CD14-positive monocyte (primary cell): ENCODE measurements around the gene OR2F1. TPM values are rescaled to one million over a fixed set of nuclear protein-coding genes. Genes with fewer than 3 reads are reported as not detected.

Experiments
- DNase-seq, 3 donors: peaks; one replicate each; pipeline ENCODE4 v3.0.0-alpha.2; 2011 to 2022
- H2AFZ ChIP-seq: 2 replicates; pipeline ENCODE4 v1.6.0; 2012; ENCODE audit warnings: mild to moderate bottlenecking, low read depth, low read length, inconsistent platforms; ENCODE audit not compliant: insufficient read depth, poor library complexity, severe bottlenecking
- H3K27ac ChIP-seq, 2 donors: 1 replicate in 1 of 2; 2 replicates in 1 of 2; pipeline ENCODE4 v1.5.1; 2012 to 2013; ENCODE audit warnings: low read length in 2 of 2, control low read depth in 1 of 2, inconsistent platforms in 1 of 2, low read depth in 1 of 2, mild to moderate bottlenecking in 1 of 2
- H3K27me3 ChIP-seq, 2 donors: one replicate each; pipeline versions ENCODE4 v1.6.0 to v1.6.1; 2011 to 2013; ENCODE audit warnings: low read length in 2 of 2; ENCODE audit not compliant: control insufficient read depth in 2 of 2, insufficient read depth in 2 of 2
- H3K36me3 ChIP-seq, 2 donors: replicated peaks in 1 of 2; 1 replicate in 1 of 2; 2 replicates in 1 of 2; pipeline versions ENCODE4 v1.5.1 to v1.6.1; 2012 to 2013; ENCODE audit warnings: low read length in 2 of 2, control low read depth in 1 of 2, inconsistent platforms in 1 of 2, mild to moderate bottlenecking in 1 of 2; ENCODE audit not compliant: insufficient read depth in 2 of 2, control insufficient read depth in 1 of 2
- H3K4me1 ChIP-seq, 2 donors: 1 replicate in 1 of 2; 2 replicates in 1 of 2; pipeline versions ENCODE4 v1.5.1 to v1.6.1; 2012 to 2013; ENCODE audit warnings: low read length in 2 of 2, control low read depth in 1 of 2, inconsistent platforms in 1 of 2, mild to moderate bottlenecking in 1 of 2, moderate library complexity in 1 of 2; ENCODE audit not compliant: insufficient read depth in 2 of 2, control insufficient read depth in 1 of 2
- H3K4me2 ChIP-seq: replicated peaks from 2 replicates; pipeline ENCODE3; 2012; ENCODE audit warnings: low read length, moderate library complexity, mild to moderate bottlenecking; ENCODE audit not compliant: poor library complexity, severe bottlenecking; ENCODE audit errors: extremely low read depth
- H3K4me3 ChIP-seq, 3 experiments: fragments of 200-600 bp in 1 of 3; sonication (generic) in 1 of 3; replicated peaks in 1 of 3; 1 replicate in 2 of 3; 2 replicates in 1 of 3; pipeline ENCODE4 v1.5.1; 2011 to 2013; ENCODE audit warnings: low read length in 3 of 3, mild to moderate bottlenecking in 3 of 3, control low read depth in 2 of 3, low read depth in 2 of 3, inconsistent platforms in 1 of 3, moderate library complexity in 1 of 3
- H3K79me2 ChIP-seq: 2 replicates; pipeline ENCODE4 v1.6.0; 2012; ENCODE audit warnings: mild to moderate bottlenecking, control low read depth, inconsistent platforms, low read length, moderate library complexity; ENCODE audit not compliant: insufficient read depth
- H3K9ac ChIP-seq: 2 replicates; pipeline ENCODE4 v1.6.0; 2017; ENCODE audit warnings: low read length, mild to moderate bottlenecking; ENCODE audit not compliant: insufficient read depth, poor library complexity, severe bottlenecking
- H3K9me3 ChIP-seq, 2 donors: replicated peaks in 1 of 2; 1 replicate in 1 of 2; 2 replicates in 1 of 2; pipeline versions ENCODE4 v1.5.1 to v1.6.1; 2012 to 2013; ENCODE audit warnings: low read length in 2 of 2, control low read depth in 1 of 2; ENCODE audit not compliant: control insufficient read depth in 1 of 2, insufficient read depth in 1 of 2
- H4K20me1 ChIP-seq: 2 replicates; pipeline ENCODE4 v1.6.0; 2012; ENCODE audit warnings: mild to moderate bottlenecking, low read length, control low read depth, moderate library complexity; ENCODE audit not compliant: insufficient read depth
- H3K27ac Mint-ChIP-seq, 7 donors: one replicate each; pipeline ENCODE4 v1.8.0; 2020; ENCODE audit warnings: mild to moderate bottlenecking in 7 of 7, mixed read lengths in 7 of 7, moderate library complexity in 6 of 7, inconsistent platforms in 2 of 7
- H3K27me3 Mint-ChIP-seq, 3 donors: one replicate each; pipeline ENCODE4 v1.8.0; 2021 to 2022; ENCODE audit warnings: low read depth in 3 of 3, mild to moderate bottlenecking in 3 of 3, mixed read lengths in 3 of 3, moderate library complexity in 3 of 3, inconsistent platforms in 1 of 3
- H3K36me3 Mint-ChIP-seq, 2 donors: one replicate each; pipeline ENCODE4 v1.8.0; 2020; ENCODE audit warnings: mixed read lengths in 2 of 2, inconsistent platforms in 1 of 2, mild to moderate bottlenecking in 1 of 2
- H3K4me1 Mint-ChIP-seq: one replicate; pipeline ENCODE4 v1.8.0; 2020; ENCODE audit warnings: mild to moderate bottlenecking, mixed read lengths
- H3K4me3 Mint-ChIP-seq, 2 donors: one replicate each; pipeline ENCODE4 v1.8.0; 2020; ENCODE audit warnings: mild to moderate bottlenecking in 2 of 2, mixed read lengths in 2 of 2, moderate library complexity in 1 of 2
- H3K9me3 Mint-ChIP-seq, 7 donors: one replicate each; pipeline ENCODE4 v1.8.0; 2020 to 2022; ENCODE audit warnings: mixed read lengths in 7 of 7, mild to moderate bottlenecking in 6 of 7, moderate library complexity in 6 of 7, inconsistent platforms in 2 of 7
- CTCF ChIP-seq: fragments of 200-600 bp; IDR thresholded peaks from one replicate; pipeline ENCODE4 v1.8.0; 2022; ENCODE audit warnings: antibody characterized with exemption, mild to moderate bottlenecking
- WGBS: methylation state at CpG from one replicate; pipeline ENCODE4 v1.1.5; 2013; ENCODE audit warnings: missing lambda C conversion rate; ENCODE audit not compliant: insufficient coverage; 5-methylcytosine and 5-hydroxymethylcytosine counted together
- intact Hi-C, 2 donors: fragments of 100-400 bp; cut with micrococcal nuclease; formaldehyde crosslinking; loops; one replicate each; pipeline versions ENCODE4 v1.15.0 to v1.15.1; 2023
- polyA plus RNA-seq, 3 donors: library from polyadenylated mRNA; depleted of rRNA in 1 of 3; unstranded in 2 of 3; stranded (reverse) in 1 of 3; fragments of 300-500 nt in 2 of 3; fragments of >200 nt in 1 of 3; fragmentation: Illumina TruSeq in 2 of 3; gene quantifications; 1 replicate in 2 of 3; 2 replicates in 1 of 3; pipeline ENCODE4 v1.2.3, GENCODE V29; 2012 to 2021

The OR2F1 gene
- polyA plus RNA-seq, 3 donors: not detected

GRCh38 chr7:143929224-143929920, 25.3 kb upstream of the OR2F1 start:
- DNase-seq: no peak
- Histone ChIP-seq H3K4me2 (no peak overlapping the region), H3K79me2 (no peaks in the 10 kb centered on the region), H3K36me3 (no peaks in the 10 kb centered on the region), H3K9ac (no peak overlapping the region), H3K4me3 (no peak overlapping the region), H3K27me3 (no peaks in the 10 kb centered on the region), H3K4me1 (no peaks in the 10 kb centered on the region), H4K20me1 (no peaks in the 10 kb centered on the region), H2AFZ (no peak overlapping the region), H3K9me3 (peaks cover 0 to 3% of the 10 kb centered on the region in 2 donors), H3K27ac (no peak overlapping the region)
- Mint-ChIP-seq H3K27me3 (peaks cover 0 to 3% (median 0%) of the 10 kb centered on the region in 3 donors), H3K4me1 (no peaks in the 10 kb centered on the region), H3K9me3 (peaks cover 2 to 7% (median 3%) of the 10 kb centered on the region in 7 donors), H3K36me3 (no peaks in the 10 kb centered on the region), H3K4me3 (no peak overlapping the region), H3K27ac (no peak overlapping the region)
- WGBS: no CpG with 5 or more reads among the region's 1 CpG
- no peak for TF ChIP-seq CTCF
- intact Hi-C loops: no loop called here

- no peak for DNase-seq
- TF ChIP-seq CTCF: no peak
- H3K27ac Mint-ChIP-seq: no peak overlapping the region
- peaks cover 3 to 8% (median 6%) of the 10 kb centered on the region in 7 donors for H3K9me3 Mint-ChIP-seq
- no peaks in the 10 kb centered on the region for H3K36me3 Mint-ChIP-seq
- Histone ChIP-seq H3K27ac (no peak overlapping the region), H3K4me3 (no peak overlapping the region), H3K4me1 (no peaks in the 10 kb centered on the region), H3K4me2 (no peak overlapping the region), H2AFZ (no peak overlapping the region), H3K9ac (no peak overlapping the region), H4K20me1 (no peaks in the 10 kb centered on the region), H3K9me3 (peaks cover 0 to 3% of the 10 kb centered on the region in 2 donors), H3K27me3 (no peaks in the 10 kb centered on the region), H3K36me3 (no peaks in the 10 kb centered on the region), H3K79me2 (no peaks in the 10 kb centered on the region)
- intact Hi-C loops: no loop called here
- H3K4me1 Mint-ChIP-seq: no peaks in the 10 kb centered on the region
- H3K4me3 Mint-ChIP-seq: no peak overlapping the region
- peaks cover 0 to 3% (median 2%) of the 10 kb centered on the region in 3 donors for H3K27me3 Mint-ChIP-seq
Measured at GRCh38 chr7:143931739-143932138, 22.9 kb upstream of the OR2F1 start.
